H1 (cell line): ENCODE data around the gene RTCB. TPM values are rescaled to one million over a fixed set of nuclear protein-coding genes. Genes with fewer than 3 reads are reported as not detected.

Experiments used
- CTCF ChIA-PET: fragments of 300-600 bp; sonication (Branson Sonifier 250); formaldehyde crosslinking; loops from one replicate; lab custom pipeline; 2021; ENCODE audit not compliant: partially characterized antibody; lab: Charles Lee
- POLR2A ChIA-PET: fragments of 300-600 bp; sonication (Branson Sonifier 250); formaldehyde crosslinking; loops from one replicate; lab custom pipeline; 2021; ENCODE audit warnings: inconsistent platforms; ENCODE audit not compliant: partially characterized antibody; lab: Charles Lee
- DNase-seq, 2 experiments: peaks; one replicate each; pipeline versions ENCODE4 v3.0.0 to v3.0.0-alpha.2; 2010 to 2022; ENCODE audit warnings: low spot score in 2 of 2, low read depth in 1 of 2, mixed read lengths in 1 of 2
- FAIRE-seq: peaks from 2 replicates; lab custom pipeline; 2011; peaks lifted over from hg19 to GRCh38; lab: Jason Lieb, UNC
- H2AFZ ChIP-seq: 2 replicates; pipeline ENCODE4 v1.8.1; 2012; ENCODE audit warnings: low read length, inconsistent platforms
- H2AK5ac ChIP-seq: 2 replicates; pipeline ENCODE4 v1.6.1; 2013; ENCODE audit warnings: low read depth, low read length
- H2BK120ac ChIP-seq: replicated peaks from 2 replicates; pipeline ENCODE3; 2013; ENCODE audit warnings: low read depth, low read length, inconsistent platforms
- H2BK12ac ChIP-seq: 2 replicates; pipeline ENCODE4 v1.6.1; 2013; ENCODE audit warnings: low read depth, low read length
- H2BK15ac ChIP-seq: 2 replicates; pipeline ENCODE4 v1.6.1; 2013; ENCODE audit warnings: low read length
- H2BK20ac ChIP-seq: 2 replicates; pipeline ENCODE4 v1.6.1; 2013; ENCODE audit warnings: low read length
- H2BK5ac ChIP-seq: 2 replicates; pipeline ENCODE4 v1.6.1; 2013; ENCODE audit warnings: low read depth, low read length
- H3K14ac ChIP-seq: 2 replicates; pipeline ENCODE4 v1.6.1; 2013; ENCODE audit warnings: inconsistent platforms; ENCODE audit not compliant: insufficient read length
- H3K18ac ChIP-seq: 2 replicates; pipeline ENCODE4 v1.6.1; 2013; ENCODE audit warnings: low read length; ENCODE audit errors: extremely low read depth
- H3K23ac ChIP-seq: 2 replicates; pipeline ENCODE4 v1.6.1; 2013; ENCODE audit warnings: inconsistent platforms; ENCODE audit not compliant: insufficient read length
- H3K23me2 ChIP-seq: 2 replicates; pipeline ENCODE4 v1.6.1; 2013; ENCODE audit warnings: low read depth, low read length
- H3K27ac ChIP-seq: 2 replicates; pipeline ENCODE4 v1.6.1; 2011; ENCODE audit warnings: low read depth, low read length, inconsistent platforms
- H3K27me3 ChIP-seq, 4 experiments: replicated peaks in 1 of 4; 1 replicate in 1 of 4; 2 replicates in 3 of 4; pipeline versions ENCODE4 v1.6.1 to v1.8.1; 2011 to 2013; ENCODE audit warnings: low read length in 3 of 4, mild to moderate bottlenecking in 3 of 4, inconsistent platforms in 2 of 4, mixed read lengths in 2 of 4, moderate library complexity in 1 of 4; ENCODE audit not compliant: control insufficient read depth in 3 of 4, insufficient read depth in 3 of 4; ENCODE audit errors: extremely low read depth in 1 of 4
- H3K36me3 ChIP-seq, 4 experiments: 2 replicates each; pipeline versions ENCODE4 v1.6.1 to v1.8.1; 2011 to 2013; ENCODE audit warnings: mild to moderate bottlenecking in 4 of 4, low read length in 3 of 4, moderate library complexity in 2 of 4, control low read depth in 1 of 4, inconsistent platforms in 1 of 4; ENCODE audit not compliant: insufficient read depth in 4 of 4, control insufficient read depth in 2 of 4
- H3K4ac ChIP-seq: replicated peaks from 2 replicates; pipeline ENCODE3; 2013; ENCODE audit warnings: low read length, low read depth, mixed read lengths, inconsistent platforms; ENCODE audit not compliant: insufficient read length
- H3K4me1 ChIP-seq, 4 experiments: replicated peaks in 1 of 4; 1 replicate in 1 of 4; 2 replicates in 3 of 4; pipeline versions ENCODE4 v1.6.1 to v1.8.1; 2011 to 2013; ENCODE audit warnings: low read length in 3 of 4, inconsistent platforms in 2 of 4, mixed read lengths in 1 of 4; ENCODE audit not compliant: insufficient read depth in 4 of 4, control insufficient read depth in 3 of 4
- H3K4me2 ChIP-seq, 2 experiments: 2 replicates each; pipeline versions ENCODE4 v1.6.1 to v1.8.1; 2011 to 2013; ENCODE audit warnings: low read depth in 2 of 2, low read length in 2 of 2, control low read depth in 1 of 2, inconsistent platforms in 1 of 2, mild to moderate bottlenecking in 1 of 2; ENCODE audit not compliant: insufficient read depth in 1 of 2
- H3K4me3 ChIP-seq, 4 experiments: fragments of 200-600, 300-600 bp in 1 of 4; sonication (generic), shearing (Covaris generic), sonication (Bioruptor Twin) in 1 of 4; 2 replicates each; pipeline versions ENCODE4 v1.5.1 to v1.8.1; 2011 to 2016; ENCODE audit warnings: low read length in 4 of 4, low read depth in 3 of 4, control low read depth in 2 of 4, inconsistent platforms in 2 of 4, mild to moderate bottlenecking in 2 of 4, mixed read lengths in 1 of 4, moderate library complexity in 1 of 4; ENCODE audit not compliant: insufficient read depth in 2 of 4; ENCODE audit errors: extremely low read depth in 1 of 4
- H3K56ac ChIP-seq: replicated peaks from 2 replicates; pipeline ENCODE3; 2013; ENCODE audit warnings: low read depth, mild to moderate bottlenecking, mixed read lengths, low read length, inconsistent platforms; ENCODE audit not compliant: insufficient read length
- H3K79me1 ChIP-seq: 2 replicates; pipeline ENCODE4 v1.6.1; 2013; ENCODE audit warnings: low read depth, low read length, control low read depth
- H3K79me2 ChIP-seq, 2 experiments: 2 replicates each; pipeline versions ENCODE4 v1.6.1 to v1.8.1; 2012 to 2013; ENCODE audit warnings: low read length in 2 of 2, mild to moderate bottlenecking in 2 of 2, inconsistent platforms in 1 of 2; ENCODE audit not compliant: insufficient read depth in 2 of 2, control insufficient read depth in 1 of 2
- H3K9ac ChIP-seq, 4 experiments: replicated peaks in 1 of 4; 1 replicate in 1 of 4; 2 replicates in 3 of 4; pipeline versions ENCODE4 v1.6.1 to v1.8.1; 2011 to 2013; ENCODE audit warnings: low read depth in 3 of 4, low read length in 3 of 4, control low read depth in 2 of 4, mild to moderate bottlenecking in 2 of 4, moderate library complexity in 2 of 4, inconsistent platforms in 1 of 4; ENCODE audit errors: extremely low read depth in 1 of 4
- H3K9me3 ChIP-seq, 2 experiments: 2 replicates each; pipeline versions ENCODE4 v1.6.1 to v1.8.1; 2012 to 2013; ENCODE audit warnings: mild to moderate bottlenecking in 2 of 2, moderate library complexity in 2 of 2, control low read depth in 1 of 2, inconsistent platforms in 1 of 2, low read depth in 1 of 2, low read length in 1 of 2, mixed read lengths in 1 of 2; ENCODE audit not compliant: insufficient read depth in 2 of 2
- H4K20me1 ChIP-seq, 2 experiments: replicated peaks in 1 of 2; 2 replicates each; pipeline versions ENCODE3 to v1.8.1; 2011 to 2013; ENCODE audit warnings: inconsistent platforms in 2 of 2, low read length in 2 of 2, mild to moderate bottlenecking in 1 of 2; ENCODE audit not compliant: insufficient read depth in 2 of 2, control insufficient read depth in 1 of 2
- H4K5ac ChIP-seq: 2 replicates; pipeline ENCODE4 v1.6.1; 2013; ENCODE audit warnings: low read length, low read depth, mixed read lengths, inconsistent platforms; ENCODE audit not compliant: insufficient read length
- H4K8ac ChIP-seq: 2 replicates; pipeline ENCODE4 v1.8.0; 2013; ENCODE audit warnings: mild to moderate bottlenecking, moderate library complexity, low read length, inconsistent platforms; ENCODE audit not compliant: insufficient read depth; ENCODE audit errors: extremely low read depth
- H4K91ac ChIP-seq: replicated peaks from 2 replicates; pipeline ENCODE3; 2013; ENCODE audit warnings: low read length, mixed read lengths, inconsistent platforms; ENCODE audit not compliant: insufficient read length
- CBX5 ChIP-seq: fragments of 300-800, 300-1000 bp; sonication (generic); IDR thresholded peaks from 2 replicates; pipeline ENCODE4 v1.7.1; 2016; ENCODE audit warnings: antibody characterized with exemption, low read length, low read depth
- EGR1 ChIP-seq: IDR thresholded peaks from 2 replicates; pipeline ENCODE4 v1.6.1; 2011; ENCODE audit warnings: low read depth, low read length, borderline replicate concordance
- EZH2 ChIP-seq: fragments of 200-600 bp; sonication (generic); IDR thresholded peaks from 2 replicates; pipeline ENCODE4 v1.7.1; 2012; ENCODE audit warnings: low read depth, mild to moderate bottlenecking, moderate library complexity, low read length, inconsistent platforms; ENCODE audit not compliant: severe bottlenecking
- POLR2AphosphoS5 ChIP-seq: IDR thresholded peaks from 2 replicates; pipeline ENCODE4 v1.6.1; 2011; ENCODE audit warnings: low read depth, low read length
- RXRA ChIP-seq: IDR thresholded peaks from 2 replicates; pipeline ENCODE4 v1.6.1; 2011; ENCODE audit warnings: low read depth, mild to moderate bottlenecking, low read length, moderate library complexity; ENCODE audit not compliant: insufficient read depth
- SIN3A ChIP-seq, 2 experiments: IDR thresholded peaks in 1 of 2; conservative IDR thresholded peaks in 1 of 2; 2 replicates each; pipeline ENCODE4 v1.6.1; 2011 to 2012; ENCODE audit warnings: low read length in 2 of 2, improper control_type of control experiment in 1 of 2, low read depth in 1 of 2, mild to moderate bottlenecking in 1 of 2
- SIRT6 ChIP-seq: IDR thresholded peaks from one replicate; pipeline ENCODE4 v1.7.1; 2012; ENCODE audit warnings: low read length, inconsistent platforms
- SIX5 ChIP-seq: IDR thresholded peaks from 2 replicates; pipeline ENCODE4 v1.6.1; 2011; ENCODE audit warnings: mild to moderate bottlenecking, low read depth, low read length
- WGBS, 2 experiments: shearing (Covaris generic) in 1 of 2; methylation state at CpG; one replicate each; pipeline versions ENCODE4 v1.1.6 to v1.1.7; 2013 to 2015; ENCODE audit warnings: low lambda C conversion rate in 2 of 2, mixed read lengths in 2 of 2, inconsistent platforms in 1 of 2, low coverage in 1 of 2, missing lambda C conversion rate in 1 of 2; ENCODE audit not compliant: insufficient replicate concordance in 2 of 2, insufficient coverage in 1 of 2, insufficient read length in 1 of 2; ENCODE audit errors: extremely low coverage in 1 of 2, missing lambda C conversion rate in 1 of 2; 5-methylcytosine and 5-hydroxymethylcytosine counted together
- polyA plus RNA-seq, 7 experiments: library from polyadenylated mRNA; depleted of rRNA in 3 of 7; stranded (reverse) in 5 of 7; unstranded in 2 of 7; fragments of >200 nt in 5 of 7; fragments of 200-250 nt in 2 of 7; gene quantifications; 1 replicate in 5 of 7; 2 replicates in 1 of 7; 4 replicates in 1 of 7; pipeline versions ENCODE4 v1.2.1 to v1.2.3, GENCODE V29; 2011 to 2013; ENCODE audit warnings: missing spikeins in 2 of 7, mixed read lengths in 2 of 7
- total RNA-seq: library from RNA; stranded (reverse); fragmentation: NEBNext Ultra II Directional; extraction: Animal tissue kit (Norgen Biotek cat#: 25700); gene quantifications from 2 replicates; pipeline ENCODE4 v1.2.1, GENCODE V29; 2021
- TF ChIP-seq, protein P1 (sequence below): IDR thresholded peaks from 2 replicates; pipeline ENCODE4 v1.6.1; 2011; ENCODE audit warnings: low read depth, mild to moderate bottlenecking, low read length; ENCODE audit not compliant: insufficient read depth
- TF ChIP-seq, protein P2 (sequence below): IDR thresholded peaks from 2 replicates; pipeline ENCODE4 v1.6.1; 2012; ENCODE audit warnings: inconsistent platforms

The RTCB gene
- total and polyA plus RNA-seq, 2 of the 8 experiments (the other 6 are each of a cell fraction or from before 2014, with no cell fraction given), result 104 to 114 TPM

DNA sequence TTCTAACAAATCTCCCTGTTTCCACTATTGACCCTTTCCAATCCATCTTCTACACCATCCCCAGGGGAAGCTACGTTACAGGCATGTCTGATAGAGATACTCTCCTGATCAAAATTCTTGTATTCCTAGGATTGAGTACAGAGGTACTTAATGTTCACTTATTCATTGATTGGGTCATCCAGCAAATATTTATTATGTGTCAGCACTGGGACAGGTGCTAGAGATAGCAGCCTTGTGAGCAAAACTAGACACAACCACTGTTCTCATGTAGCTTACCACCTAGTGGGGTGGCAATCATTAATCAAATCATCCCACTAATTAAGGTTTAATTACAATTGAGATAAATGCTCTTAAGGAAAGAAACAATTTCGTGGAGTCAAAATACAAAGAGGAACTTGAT lies 9.4 kb upstream of the RTCB start:
- Histone ChIP-seq H2BK120ac (no peak overlapping the region), H2BK15ac (no peak overlapping the region), H3K4ac (no peak overlapping the region), H3K18ac (no peak overlapping the region), H3K14ac (no peak overlapping the region), H2AFZ (no peak overlapping the region), H2BK20ac (no peak overlapping the region), H4K5ac (no peak overlapping the region), H4K91ac (no peak overlapping the region), H3K4me1 (no peaks in the 10 kb centered on the region), H3K23ac (no peak overlapping the region), H3K79me2 (no peaks in the 10 kb centered on the region), H3K9ac (no peak overlapping the region), H2AK5ac (no peak overlapping the region), H3K27ac (no peak overlapping the region), H3K27me3 (peaks cover 0 to 3% (median under 1%) of the 10 kb centered on the region in 4 experiments; a peak in 2 of 7 replicates), H2BK5ac (no peak overlapping the region), H3K23me2 (no peaks in the 10 kb centered on the region; the same call in 1 of the 2 replicates), H3K4me3 (no peak overlapping the region), H4K8ac (no peak overlapping the region), H3K4me2 (no peak overlapping the region), H3K9me3 (no peaks in the 10 kb centered on the region), H4K20me1 (no peaks in the 10 kb centered on the region), H3K36me3 (no peaks in the 10 kb centered on the region), H2BK12ac (no peak overlapping the region), H3K79me1 (no peaks in the 10 kb centered on the region), H3K56ac (no peak overlapping the region)
- DNase-seq (no peak), FAIRE-seq (no peak)
- ChIA-PET CTCF (interaction anchor here (1.6 to 4.0 kb wide), 5 partner anchors 9 to 52 kb away, joined by 3 to 26 read pairs (median 5); partner anchors contain the start of gene RTCB), POLR2A (interaction anchor here (0.7 to 1.7 kb wide), 4 partner anchors 10 to 277 kb away, joined by 3 to 7 read pairs (median 4); partner anchors contain the start of gene RTCB)
- no peak for TF ChIP-seq CBX5
- TF ChIP-seq SIRT6, result no peak
- TF ChIP-seq SIX5, result no peak
- TF ChIP-seq EGR1, result no peak
- no peak for TF ChIP-seq SIN3A (conservative IDR thresholded peaks at IDR 0.05 in 1 of 2, IDR thresholded peaks at IDR 0.05 in 1 of 2; ENCODE audit: low read depth in 1 of 2, low read length in 2 of 2)
- no peak for TF ChIP-seq POLR2AphosphoS5
- TF ChIP-seq, protein P1, sequence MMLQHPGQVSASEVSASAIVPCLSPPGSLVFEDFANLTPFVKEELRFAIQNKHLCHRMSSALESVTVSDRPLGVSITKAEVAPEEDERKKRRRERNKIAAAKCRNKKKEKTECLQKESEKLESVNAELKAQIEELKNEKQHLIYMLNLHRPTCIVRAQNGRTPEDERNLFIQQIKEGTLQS, result no peak
- TF ChIP-seq RXRA, result no peak
- TF ChIP-seq EZH2, result no peak
- TF ChIP-seq, protein P2, sequence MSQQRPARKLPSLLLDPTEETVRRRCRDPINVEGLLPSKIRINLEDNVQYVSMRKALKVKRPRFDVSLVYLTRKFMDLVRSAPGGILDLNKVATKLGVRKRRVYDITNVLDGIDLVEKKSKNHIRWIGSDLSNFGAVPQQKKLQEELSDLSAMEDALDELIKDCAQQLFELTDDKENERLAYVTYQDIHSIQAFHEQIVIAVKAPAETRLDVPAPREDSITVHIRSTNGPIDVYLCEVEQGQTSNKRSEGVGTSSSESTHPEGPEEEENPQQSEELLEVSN, result no peak
- 77% methylated on average over 2 of the region's 2 CpGs; no CpG with 5 or more reads in 1 of the 2 experiments for WGBS, 2 experiments
